H9 (cell line): ENCODE results near the gene GRID2. TPM values are rescaled to one million over a fixed set of nuclear protein-coding genes. Genes with fewer than 3 reads are reported as not detected.

Experiments
- DNase-seq: peaks from one replicate; pipeline ENCODE4 v3.0.0-alpha.2; 2017
- H2AFZ ChIP-seq: one replicate; pipeline ENCODE4 v1.6.1; 2013; ENCODE audit warnings: mild to moderate bottlenecking, low read length, control low read depth, moderate library complexity
- H2AK5ac ChIP-seq: 2 replicates; pipeline ENCODE4 v1.6.1; 2013; ENCODE audit warnings: low read length, control low read depth, mixed read lengths; ENCODE audit not compliant: insufficient read length
- H2BK120ac ChIP-seq: one replicate; pipeline ENCODE4 v1.6.1; 2013; ENCODE audit warnings: low read depth, mild to moderate bottlenecking, low read length, control low read depth, inconsistent platforms; ENCODE audit not compliant: poor library complexity, severe bottlenecking
- H2BK12ac ChIP-seq: 2 replicates; pipeline ENCODE4 v1.6.1; 2013; ENCODE audit warnings: low read length, control low read depth, mixed read lengths, low read depth; ENCODE audit not compliant: insufficient read length
- H2BK15ac ChIP-seq: 2 replicates; pipeline ENCODE4 v1.6.1; 2013; ENCODE audit warnings: low read depth, low read length, control low read depth
- H2BK20ac ChIP-seq: one replicate; pipeline ENCODE4 v1.6.1; 2013; ENCODE audit warnings: low read depth, mild to moderate bottlenecking, low read length, control low read depth, inconsistent platforms; ENCODE audit not compliant: poor library complexity, severe bottlenecking
- H2BK5ac ChIP-seq: 2 replicates; pipeline ENCODE4 v1.6.1; 2013; ENCODE audit warnings: low read length, control low read depth, mixed read lengths; ENCODE audit not compliant: insufficient read length
- H3K14ac ChIP-seq: 2 replicates; pipeline ENCODE4 v1.6.1; 2013; ENCODE audit warnings: low read length, control low read depth; ENCODE audit not compliant: insufficient read depth
- H3K18ac ChIP-seq: 2 replicates; pipeline ENCODE4 v1.6.1; 2013; ENCODE audit warnings: low read depth, mild to moderate bottlenecking, mixed read lengths, low read length, control low read depth; ENCODE audit not compliant: insufficient read length
- H3K23ac ChIP-seq: 2 replicates; pipeline ENCODE4 v1.6.1; 2013; ENCODE audit warnings: low read length, control low read depth, mixed read lengths, low read depth; ENCODE audit not compliant: insufficient read length
- H3K23me2 ChIP-seq: 2 replicates; pipeline ENCODE4 v1.6.1; 2013; ENCODE audit warnings: low read depth, mild to moderate bottlenecking, mixed read lengths, low read length, control low read depth; ENCODE audit not compliant: insufficient read length, poor library complexity, severe bottlenecking
- H3K27ac ChIP-seq: 2 replicates; pipeline ENCODE4 v1.5.1; 2013; ENCODE audit warnings: low read length, control low read depth, mixed read lengths, low read depth; ENCODE audit not compliant: insufficient read length
- H3K27me3 ChIP-seq: 2 replicates; pipeline ENCODE4 v1.6.1; 2013; ENCODE audit warnings: low read length, control low read depth, inconsistent platforms; ENCODE audit not compliant: insufficient read depth
- H3K4ac ChIP-seq: 2 replicates; pipeline ENCODE4 v1.6.1; 2013; ENCODE audit warnings: low read depth, mild to moderate bottlenecking, control low read depth, inconsistent platforms, low read length, moderate library complexity
- H3K4me1 ChIP-seq: 2 replicates; pipeline ENCODE4 v1.6.1; 2013; ENCODE audit warnings: low read length, control low read depth, inconsistent platforms; ENCODE audit not compliant: insufficient read depth
- H3K4me2 ChIP-seq: 2 replicates; pipeline ENCODE4 v1.6.1; 2013; ENCODE audit warnings: low read length, control low read depth, mixed read lengths; ENCODE audit not compliant: insufficient read length, insufficient read depth
- H3K56ac ChIP-seq: 2 replicates; pipeline ENCODE4 v1.6.1; 2013; ENCODE audit warnings: low read depth, mild to moderate bottlenecking, mixed read lengths, low read length, control low read depth; ENCODE audit not compliant: insufficient read length
- H3K79me1 ChIP-seq: 2 replicates; pipeline ENCODE4 v1.6.1; 2013; ENCODE audit warnings: low read depth, mild to moderate bottlenecking, moderate library complexity, low read length, control low read depth, inconsistent platforms; ENCODE audit not compliant: insufficient read depth, poor library complexity, severe bottlenecking
- H3K79me2 ChIP-seq: 2 replicates; pipeline ENCODE4 v1.6.1; 2013; ENCODE audit warnings: low read length, control low read depth, inconsistent platforms; ENCODE audit not compliant: insufficient read depth
- H3K9ac ChIP-seq: 2 replicates; pipeline ENCODE4 v1.6.1; 2013; ENCODE audit warnings: low read length, control low read depth, mixed read lengths; ENCODE audit not compliant: insufficient read length; ENCODE audit errors: extremely low read depth
- H3K9me3 ChIP-seq: one replicate; pipeline ENCODE4 v1.6.1; 2013; ENCODE audit warnings: low read depth, low read length, inconsistent platforms; ENCODE audit not compliant: control insufficient read depth
- H3T11ph ChIP-seq: one replicate; pipeline ENCODE4 v1.6.1; 2013; ENCODE audit warnings: mild to moderate bottlenecking, low read length, control low read depth, inconsistent platforms
- H4K20me1 ChIP-seq: one replicate; pipeline ENCODE4 v1.6.1; 2013; ENCODE audit not compliant: control insufficient read depth, insufficient read length, insufficient read depth
- H4K5ac ChIP-seq: 2 replicates; pipeline ENCODE4 v1.6.1; 2013; ENCODE audit warnings: low read depth, mild to moderate bottlenecking, mixed read lengths, low read length, control low read depth; ENCODE audit not compliant: insufficient read length
- H4K8ac ChIP-seq: replicated peaks from 2 replicates; pipeline ENCODE4 v1.6.1; 2013; ENCODE audit warnings: low read length, control low read depth, mixed read lengths, low read depth; ENCODE audit not compliant: insufficient read length
- H4K91ac ChIP-seq: 2 replicates; pipeline ENCODE4 v1.6.1; 2013; ENCODE audit warnings: low read depth, mild to moderate bottlenecking, moderate library complexity, mixed read lengths, low read length, control low read depth; ENCODE audit not compliant: insufficient read length
- H3K27ac Mint-ChIP-seq, 3 experiments: 2 replicates in 2 of 3; 3 replicates in 1 of 3; pipeline ENCODE4 v1.8.0; 2020 to 2021; ENCODE audit warnings: mixed read lengths in 3 of 3, mild to moderate bottlenecking in 1 of 3, moderate library complexity in 1 of 3
- H3K27me3 Mint-ChIP-seq: 2 replicates; pipeline ENCODE4 v1.8.0; 2021; ENCODE audit warnings: low read depth, mild to moderate bottlenecking, moderate library complexity, mixed read lengths
- H3K36me3 Mint-ChIP-seq, 3 experiments: 2 replicates in 2 of 3; 3 replicates in 1 of 3; pipeline ENCODE4 v1.8.0; 2020 to 2021; ENCODE audit warnings: low read depth in 3 of 3, mixed read lengths in 3 of 3; ENCODE audit not compliant: insufficient read depth in 1 of 3
- H3K4me1 Mint-ChIP-seq, 2 experiments: 2 replicates each; pipeline ENCODE4 v1.8.0; 2020; ENCODE audit warnings: mixed read lengths in 2 of 2
- H3K4me3 Mint-ChIP-seq, 2 experiments: 2 replicates in 1 of 2; 3 replicates in 1 of 2; pipeline ENCODE4 v1.8.0; 2020 to 2021; ENCODE audit warnings: mild to moderate bottlenecking in 2 of 2, mixed read lengths in 2 of 2, moderate library complexity in 1 of 2
- H3K9me3 Mint-ChIP-seq, 2 experiments: 2 replicates in 1 of 2; 3 replicates in 1 of 2; pipeline ENCODE4 v1.8.0; 2020; ENCODE audit warnings: mild to moderate bottlenecking in 2 of 2, mixed read lengths in 2 of 2, moderate library complexity in 1 of 2
- WGBS: extraction: QIAGEN DNeasy Blood & Tissue Kit; methylation state at CpG from one replicate; pipeline ENCODE4 v1.1.7; 2013; ENCODE audit warnings: missing lambda C conversion rate, low lambda C conversion rate, mixed read lengths; ENCODE audit not compliant: insufficient read length; ENCODE audit errors: extremely low coverage; 5-methylcytosine and 5-hydroxymethylcytosine counted together
- total RNA-seq: library from RNA; stranded (reverse); gene quantifications from 2 replicates; pipeline ENCODE4 v1.2.1, GENCODE V29; 2021
- TF ChIP-seq, protein P1 (sequence below): fragments of 200-600 bp; sonication (generic); conservative IDR thresholded peaks from 3 replicates; pipeline ENCODE4 v1.8.0; 2021; ENCODE audit warnings: antibody characterized with exemption, mild to moderate bottlenecking

Gene GRID2
- total RNA-seq, 1 experiment from 2014 or later, result 21.8 TPM

- H3K27ac Mint-ChIP-seq, result no peak overlapping the region
- no peaks in the 10 kb centered on the region for H3K23me2 ChIP-seq
- H3K79me2 ChIP-seq, result no peaks in the 10 kb centered on the region
- no peak overlapping the region for H3K4me2 ChIP-seq
- H3K36me3 Mint-ChIP-seq, result peaks cover 0 to 3% (median 0%) of the 10 kb centered on the region in 3 experiments; a peak in 2 of 7 replicates
- no peak overlapping the region for H2AFZ ChIP-seq
- no CpG with 5 or more reads among the region's 4 CpGs for WGBS
- no peak overlapping the region for H3K4ac ChIP-seq
- H2BK120ac ChIP-seq, result no peak overlapping the region
- peaks cover 0 to 3% of the 10 kb centered on the region in 2 experiments; a peak in 1 of 4 replicates for H3K4me1 Mint-ChIP-seq
- TF ChIP-seq, protein P1, sequence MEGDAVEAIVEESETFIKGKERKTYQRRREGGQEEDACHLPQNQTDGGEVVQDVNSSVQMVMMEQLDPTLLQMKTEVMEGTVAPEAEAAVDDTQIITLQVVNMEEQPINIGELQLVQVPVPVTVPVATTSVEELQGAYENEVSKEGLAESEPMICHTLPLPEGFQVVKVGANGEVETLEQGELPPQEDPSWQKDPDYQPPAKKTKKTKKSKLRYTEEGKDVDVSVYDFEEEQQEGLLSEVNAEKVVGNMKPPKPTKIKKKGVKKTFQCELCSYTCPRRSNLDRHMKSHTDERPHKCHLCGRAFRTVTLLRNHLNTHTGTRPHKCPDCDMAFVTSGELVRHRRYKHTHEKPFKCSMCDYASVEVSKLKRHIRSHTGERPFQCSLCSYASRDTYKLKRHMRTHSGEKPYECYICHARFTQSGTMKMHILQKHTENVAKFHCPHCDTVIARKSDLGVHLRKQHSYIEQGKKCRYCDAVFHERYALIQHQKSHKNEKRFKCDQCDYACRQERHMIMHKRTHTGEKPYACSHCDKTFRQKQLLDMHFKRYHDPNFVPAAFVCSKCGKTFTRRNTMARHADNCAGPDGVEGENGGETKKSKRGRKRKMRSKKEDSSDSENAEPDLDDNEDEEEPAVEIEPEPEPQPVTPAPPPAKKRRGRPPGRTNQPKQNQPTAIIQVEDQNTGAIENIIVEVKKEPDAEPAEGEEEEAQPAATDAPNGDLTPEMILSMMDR, result no peak
- no peak overlapping the region for H2BK5ac ChIP-seq
- H4K91ac ChIP-seq, result no peak overlapping the region
- no peaks in the 10 kb centered on the region for H3K9me3 ChIP-seq
- no peak overlapping the region for H2BK15ac ChIP-seq
- no peak overlapping the region for H3K9ac ChIP-seq
- no peak overlapping the region for H4K8ac ChIP-seq
- H3K27me3 ChIP-seq, result no peaks in the 10 kb centered on the region
- H3K27me3 Mint-ChIP-seq, result no peaks in the 10 kb centered on the region
- H2AK5ac ChIP-seq, result no peak overlapping the region
- no peaks in the 10 kb centered on the region for H3K79me1 ChIP-seq
- no peak overlapping the region for H3K18ac ChIP-seq
- H3K56ac ChIP-seq, result no peak overlapping the region
- H3T11ph ChIP-seq, result no peak overlapping the region
- H4K20me1 ChIP-seq, result no peaks in the 10 kb centered on the region
- no peak for DNase-seq
- H3K14ac ChIP-seq, result no peak overlapping the region
- H3K4me3 Mint-ChIP-seq, result no peak overlapping the region
- H4K5ac ChIP-seq, result no peak overlapping the region
- H3K9me3 Mint-ChIP-seq, result 0 out of 5 replicates have a peak, but pooled peaks cover 0 to 3% of the 10 kb centered on the region in 2 experiments
- H2BK12ac ChIP-seq, result no peak overlapping the region
- H3K23ac ChIP-seq, result no peak overlapping the region
- no peak overlapping the region for H2BK20ac ChIP-seq
- no peaks in the 10 kb centered on the region for H3K4me1 ChIP-seq
- H3K27ac ChIP-seq, result no peak overlapping the region
Observed at GRCh38 chr4:93355411-93355810, 1051.6 kb downstream of the GRID2 start.
